NCI-H526 (cell line): Measurements from ENCODE around the gene ARHGAP33.

Source experiments
- DNase-seq, 2 experiments: peaks; one replicate each; lab custom pipeline; 2025; lab: John Stamatoyannopoulos, UW

The ARHGAP33 gene

GRCh38 chr19:35740423-35741202, 34.8 kb upstream of the ARHGAP33 start:
- peak; percentile 99 to 100 for DNase-seq

GRCh38 chr19:35741203-35741515, 34.2 kb upstream of the ARHGAP33 start:
- no peak for DNase-seq

GRCh38 chr19:35742121-35742724, 33.1 kb upstream of the ARHGAP33 start, which contains the start of gene IGFLR1:
Gene IGFLR1, minus strand, starts transcription at chr19:35742452. Its CDS starts 1,272 bp downstream, at chr19:35741180.
- DNase-seq = no peak

GRCh38 chr19:35743640-35744429, 31.5 kb upstream of the ARHGAP33 start:
- DNase-seq = no peak

- DNase-seq = peak; percentile 98 to 100
Measured at GRCh38 chr19:35744430-35745327, 30.7 kb upstream of the ARHGAP33 start.

GRCh38 chr19:35745328-35746086, 29.9 kb upstream of the ARHGAP33 start, which contains the start of the genes PSENEN and U2AF1L4:
Gene PSENEN, plus strand, starts transcription at chr19:35745651. Its CDS starts 280 bp downstream, at chr19:35745931.
Gene U2AF1L4, minus strand, starts transcription at chr19:35745418. Its CDS starts 27 bp downstream, at chr19:35745391.
- peak; percentile 99 to 100 for DNase-seq

GRCh38 chr19:35746087-35746462, 29.3 kb upstream of the ARHGAP33 start:
- DNase-seq = no peak

- no peak for DNase-seq
Measured at GRCh38 chr19:35746531-35746930, 28.8 kb upstream of the ARHGAP33 start.

- peak; percentile 100 for DNase-seq
Measured at GRCh38 chr19:35748106-35749020, 27.0 kb upstream of the ARHGAP33 start, which contains the start of gene LIN37. Gene LIN37, plus strand, starts transcription at chr19:35748576. Its CDS starts 149 bp downstream, at chr19:35748725.

GRCh38 chr19:35750167-35750566, 25.2 kb upstream of the ARHGAP33 start:
- DNase-seq = no peak

- no peak for DNase-seq
Measured at GRCh38 chr19:35751839-35752745, 23.3 kb upstream of the ARHGAP33 start.

- no peak for DNase-seq
Measured at GRCh38 chr19:35752746-35753350, 22.5 kb upstream of the ARHGAP33 start.

GRCh38 chr19:35753634-35754369, 21.6 kb upstream of the ARHGAP33 start:
- no peak for DNase-seq

- no peak for DNase-seq
Measured at GRCh38 chr19:35754370-35755130, 20.8 kb upstream of the ARHGAP33 start.

GRCh38 chr19:35755131-35755549, 20.2 kb upstream of the ARHGAP33 start:
- DNase-seq = no peak

- DNase-seq = no peak
Measured at GRCh38 chr19:35755550-35756376, 19.6 kb upstream of the ARHGAP33 start.
